AG10803 (cell line): Measurements from ENCODE around the gene ARID1B.

Experiments used
- DNase-seq: peaks from one replicate; pipeline ENCODE4 v3.0.0; 2010; ENCODE audit warnings: low read depth
- H3K4me3 ChIP-seq: 2 replicates; pipeline ENCODE4 v1.5.1; 2011; ENCODE audit warnings: mild to moderate bottlenecking, low read length, control low read depth
- TF ChIP-seq, protein P1 (sequence below): conservative IDR thresholded peaks from 2 replicates; pipeline ENCODE4 v1.5.1; 2011; ENCODE audit warnings: mild to moderate bottlenecking, low read length, control low read depth, inconsistent platforms

Gene ARID1B

GRCh38 chr6:157008568-157008967 lies 231.4 kb downstream of the ARID1B start:
- TF ChIP-seq, protein P1, sequence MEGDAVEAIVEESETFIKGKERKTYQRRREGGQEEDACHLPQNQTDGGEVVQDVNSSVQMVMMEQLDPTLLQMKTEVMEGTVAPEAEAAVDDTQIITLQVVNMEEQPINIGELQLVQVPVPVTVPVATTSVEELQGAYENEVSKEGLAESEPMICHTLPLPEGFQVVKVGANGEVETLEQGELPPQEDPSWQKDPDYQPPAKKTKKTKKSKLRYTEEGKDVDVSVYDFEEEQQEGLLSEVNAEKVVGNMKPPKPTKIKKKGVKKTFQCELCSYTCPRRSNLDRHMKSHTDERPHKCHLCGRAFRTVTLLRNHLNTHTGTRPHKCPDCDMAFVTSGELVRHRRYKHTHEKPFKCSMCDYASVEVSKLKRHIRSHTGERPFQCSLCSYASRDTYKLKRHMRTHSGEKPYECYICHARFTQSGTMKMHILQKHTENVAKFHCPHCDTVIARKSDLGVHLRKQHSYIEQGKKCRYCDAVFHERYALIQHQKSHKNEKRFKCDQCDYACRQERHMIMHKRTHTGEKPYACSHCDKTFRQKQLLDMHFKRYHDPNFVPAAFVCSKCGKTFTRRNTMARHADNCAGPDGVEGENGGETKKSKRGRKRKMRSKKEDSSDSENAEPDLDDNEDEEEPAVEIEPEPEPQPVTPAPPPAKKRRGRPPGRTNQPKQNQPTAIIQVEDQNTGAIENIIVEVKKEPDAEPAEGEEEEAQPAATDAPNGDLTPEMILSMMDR = no peak
- H3K4me3 ChIP-seq = no peak overlapping the region

DNA sequence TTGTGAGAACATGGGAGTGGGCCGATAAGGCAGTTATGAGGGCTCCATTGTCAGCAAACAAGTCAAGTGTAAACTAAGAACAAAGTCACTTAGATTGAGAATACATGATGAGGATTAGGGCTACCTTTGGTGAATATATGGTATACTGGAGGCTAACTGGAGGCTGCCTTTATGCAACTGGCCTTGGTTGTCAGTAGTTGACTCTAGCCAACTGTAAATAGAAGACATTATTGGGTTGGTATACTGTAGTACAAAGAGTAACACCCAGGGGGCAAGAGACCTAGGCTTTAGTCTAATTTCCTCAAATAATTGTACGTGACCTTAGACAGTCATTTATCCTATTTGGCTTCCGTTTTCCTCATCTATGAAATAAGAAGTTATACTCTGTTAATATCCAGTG lies 235.2 kb downstream of the ARID1B start:
- DNase-seq = no peak
- TF ChIP-seq, protein P1 = no peak
- no peak overlapping the region for H3K4me3 ChIP-seq

More at GRCh38 chr6:157008568-157008967, 231.4 kb downstream of the ARID1B start:
- DNase-seq = no peak

DNA sequence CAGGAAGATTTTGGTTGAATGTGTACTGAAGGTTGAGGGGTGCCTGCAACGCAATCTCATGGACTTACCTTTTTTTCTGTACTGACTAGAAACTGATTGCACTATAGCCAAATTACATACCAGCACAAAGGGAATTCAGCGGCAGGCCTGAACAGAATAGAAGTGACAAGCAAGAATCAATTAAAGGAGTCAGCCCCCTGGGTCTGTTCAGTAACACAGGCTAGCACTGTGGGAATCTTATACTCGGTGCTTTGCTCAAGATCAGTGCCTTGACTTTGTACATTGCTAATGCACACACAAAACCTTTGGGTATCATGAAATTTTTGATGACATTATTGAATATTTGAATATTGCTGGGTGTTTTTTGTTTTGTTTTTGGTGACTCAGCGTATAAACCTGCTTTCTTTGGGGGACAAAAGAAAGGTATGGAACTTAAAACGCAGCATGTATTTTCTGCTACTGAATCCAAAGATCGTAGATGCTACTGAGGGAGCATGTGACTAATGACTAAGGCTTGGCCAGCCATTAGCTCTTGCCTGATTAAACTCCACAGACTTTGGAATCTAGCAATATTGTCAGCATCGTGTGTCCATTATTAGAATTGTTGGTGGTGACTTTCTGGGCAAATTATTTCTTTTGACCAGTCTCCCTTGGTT lies 236.6 kb downstream of the ARID1B start:
- no peak overlapping the region for H3K4me3 ChIP-seq
- TF ChIP-seq, protein P1 = no peak
- DNase-seq = no peak

DNA sequence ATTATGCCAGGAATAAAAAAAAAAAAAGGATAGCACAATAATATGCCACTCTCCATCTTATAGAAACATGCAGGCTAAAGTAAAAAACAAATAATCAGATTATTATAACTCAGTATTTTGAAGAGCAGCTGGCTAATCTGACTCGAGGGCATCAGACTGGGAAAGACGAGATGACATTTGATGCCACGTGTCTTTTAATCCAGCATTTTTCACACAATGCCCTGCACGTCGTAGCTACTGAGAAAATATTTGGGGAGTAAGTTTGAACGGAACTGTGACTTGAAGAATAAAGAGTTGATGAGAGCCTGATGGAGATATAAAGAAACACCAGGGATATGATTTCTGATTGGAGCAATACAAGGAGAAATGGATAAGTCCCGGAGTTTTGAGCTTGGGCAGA lies 237.7 kb downstream of the ARID1B start:
- no peak overlapping the region for H3K4me3 ChIP-seq
- TF ChIP-seq, protein P1 = no peak
- DNase-seq = no peak

DNA sequence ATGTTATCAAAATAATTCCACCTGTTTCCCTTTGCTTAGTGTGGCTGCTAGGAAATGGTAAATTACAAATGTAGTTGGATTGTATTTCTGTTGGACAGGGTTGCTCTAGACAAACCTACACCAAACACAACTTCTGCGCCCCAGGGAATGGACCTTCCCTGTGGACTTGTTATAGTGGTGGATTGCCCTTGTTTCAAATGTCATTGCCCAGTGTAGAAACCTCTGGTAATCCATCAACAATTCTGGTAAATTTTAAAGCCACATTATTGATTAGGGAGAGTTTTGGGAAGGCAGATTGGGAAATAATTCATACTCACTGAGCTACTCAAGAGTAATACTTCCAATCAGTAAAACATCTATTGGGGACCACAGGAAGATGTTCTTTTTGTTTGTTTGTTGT lies 239.8 kb downstream of the ARID1B start:
- TF ChIP-seq, protein P1 = no peak
- H3K4me3 ChIP-seq = no peak overlapping the region
- no peak for DNase-seq

DNA sequence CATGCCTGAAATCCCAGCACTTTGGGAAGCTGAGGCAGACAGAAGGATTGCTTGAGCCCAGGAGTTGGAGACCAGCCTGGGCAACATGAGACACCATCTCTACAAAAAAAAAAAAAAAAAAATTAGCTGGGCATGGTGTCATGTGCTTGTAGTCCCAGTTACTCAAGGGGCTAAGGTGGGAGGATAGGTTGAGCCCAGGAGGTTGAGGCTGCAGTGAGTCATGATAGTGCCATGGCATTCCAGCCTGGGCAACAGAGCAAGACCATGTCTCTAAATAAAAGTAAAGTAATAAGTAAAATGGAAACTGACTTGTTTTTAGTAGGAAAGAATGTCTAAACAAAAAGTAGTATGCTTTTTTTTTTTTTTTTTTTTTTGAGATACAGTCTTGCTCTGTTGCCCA lies 240.7 kb downstream of the ARID1B start:
- H3K4me3 ChIP-seq = no peak overlapping the region
- TF ChIP-seq, protein P1 = no peak
- DNase-seq = no peak

DNA sequence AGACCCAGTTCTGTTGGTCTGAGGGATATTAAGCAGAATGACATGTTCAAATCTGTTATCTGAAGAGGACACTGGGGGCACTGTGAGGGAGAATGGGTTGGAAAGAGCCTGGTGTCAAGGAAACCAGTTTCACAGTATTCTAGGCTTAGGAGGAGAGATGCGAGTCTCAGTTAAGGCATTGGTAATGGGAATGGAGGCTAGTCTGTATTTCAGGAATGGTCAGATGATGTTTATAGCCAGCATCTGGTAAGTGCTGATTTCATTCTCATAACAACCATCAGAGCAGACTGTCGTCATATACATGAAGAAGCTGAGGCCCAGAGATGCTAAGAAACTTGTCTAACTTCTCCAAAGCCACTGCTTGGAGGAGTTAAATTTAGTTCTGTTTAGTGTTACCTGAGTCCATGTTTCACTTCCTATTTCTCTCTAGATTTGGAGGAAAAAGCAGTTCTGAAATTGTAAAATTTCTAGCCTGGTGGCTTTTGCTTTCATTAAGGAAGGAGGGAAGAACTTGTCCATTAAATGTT lies 242.0 kb downstream of the ARID1B start:
- no peak overlapping the region for H3K4me3 ChIP-seq
- TF ChIP-seq, protein P1 = no peak
- DNase-seq = peak; percentile 22
